ACC112 (cell line): ENCODE data around the gene SFMBT1.

Experiments
- H2AFZ ChIP-seq: fragments of 200-600 bp; sonication (generic); one replicate; pipeline ENCODE4 v1.6.0; 2017; ENCODE audit warnings: antibody characterized with exemption, low read length; ENCODE audit not compliant: unreplicated experiment
- H3K27ac ChIP-seq: fragments of 200-600 bp; sonication (generic); 2 replicates; pipeline ENCODE4 v1.5.1; 2014; ENCODE audit warnings: low read depth, mild to moderate bottlenecking, antibody characterized with exemption, low read length, moderate library complexity
- H3K27me3 ChIP-seq: fragments of 200-600 bp; sonication (generic); 2 replicates; pipeline ENCODE4 v1.6.1; 2014; ENCODE audit warnings: mild to moderate bottlenecking, antibody characterized with exemption, low read length, moderate library complexity, mixed read lengths; ENCODE audit not compliant: insufficient read depth
- H3K36me3 ChIP-seq: fragments of 200-600 bp; sonication (generic); 2 replicates; pipeline ENCODE4 v1.6.1; 2016; ENCODE audit warnings: mild to moderate bottlenecking, antibody characterized with exemption, low read length, moderate library complexity, mixed read lengths; ENCODE audit not compliant: insufficient read depth
- H3K4me1 ChIP-seq: fragments of 200-600 bp; sonication (generic); one replicate; pipeline ENCODE4 v1.6.1; 2016; ENCODE audit warnings: low read length, mixed read lengths; ENCODE audit not compliant: insufficient read depth, unreplicated experiment, control insufficient read depth
- H3K4me3 ChIP-seq: fragments of 200-600 bp; sonication (generic); 2 replicates; pipeline ENCODE4 v1.5.1; 2014; ENCODE audit warnings: mild to moderate bottlenecking, low read depth, low read length
- H3K79me2 ChIP-seq: fragments of 200-600 bp; sonication (generic); one replicate; pipeline ENCODE4 v1.6.0; 2016; ENCODE audit warnings: low read length; ENCODE audit not compliant: control insufficient read depth, unreplicated experiment, insufficient read depth

The SFMBT1 gene

GRCh38 chr3:53080612-53081205 lies 34.8 kb upstream of the SFMBT1 start:
- no peak overlapping the region for H3K4me3 ChIP-seq
- H3K27ac ChIP-seq: no peak overlapping the region
- no peaks in the 10 kb centered on the region for H3K27me3 ChIP-seq
- no peaks in the 10 kb centered on the region for H3K36me3 ChIP-seq
- no peaks in the 10 kb centered on the region for H3K4me1 ChIP-seq
- H3K79me2 ChIP-seq: no peaks in the 10 kb centered on the region
- no peak overlapping the region for H2AFZ ChIP-seq

GRCh38 chr3:53079791-53080555 lies 34.1 kb upstream of the SFMBT1 start:
- Histone ChIP-seq H3K79me2 (no peaks in the 10 kb centered on the region), H3K27ac (no peak overlapping the region), H3K27me3 (no peaks in the 10 kb centered on the region), H2AFZ (no peak overlapping the region), H3K4me1 (no peaks in the 10 kb centered on the region), H3K36me3 (no peaks in the 10 kb centered on the region), H3K4me3 (no peak overlapping the region)

GRCh38 chr3:53079147-53079546 lies 33.3 kb upstream of the SFMBT1 start:
- no peaks in the 10 kb centered on the region for H3K4me1 ChIP-seq
- no peaks in the 10 kb centered on the region for H3K79me2 ChIP-seq
- H3K4me3 ChIP-seq: no peak overlapping the region
- H3K27ac ChIP-seq: no peak overlapping the region
- no peak overlapping the region for H2AFZ ChIP-seq
- no peaks in the 10 kb centered on the region for H3K27me3 ChIP-seq
- no peaks in the 10 kb centered on the region for H3K36me3 ChIP-seq

- Histone ChIP-seq H3K79me2 (no peaks in the 10 kb centered on the region), H3K27me3 (no peaks in the 10 kb centered on the region), H3K4me1 (no peaks in the 10 kb centered on the region), H3K27ac (no peak overlapping the region), H2AFZ (no peak overlapping the region), H3K4me3 (no peak overlapping the region), H3K36me3 (no peaks in the 10 kb centered on the region)
Observed at GRCh38 chr3:53078656-53079055, 32.8 kb upstream of the SFMBT1 start.

- no peaks in the 10 kb centered on the region for H3K79me2 ChIP-seq
- H2AFZ ChIP-seq: no peak overlapping the region
- H3K4me3 ChIP-seq: no peak overlapping the region
- H3K4me1 ChIP-seq: no peaks in the 10 kb centered on the region
- no peak overlapping the region for H3K27ac ChIP-seq
- no peaks in the 10 kb centered on the region for H3K36me3 ChIP-seq
- no peaks in the 10 kb centered on the region for H3K27me3 ChIP-seq
Observed at GRCh38 chr3:53077476-53078220, 31.8 kb upstream of the SFMBT1 start.

- H3K36me3 ChIP-seq: no peaks in the 10 kb centered on the region
- no peak overlapping the region for H2AFZ ChIP-seq
- H3K27ac ChIP-seq: no peak overlapping the region
- H3K4me1 ChIP-seq: no peaks in the 10 kb centered on the region
- H3K79me2 ChIP-seq: no peaks in the 10 kb centered on the region
- H3K27me3 ChIP-seq: no peaks in the 10 kb centered on the region
- H3K4me3 ChIP-seq: no peak overlapping the region
Observed at GRCh38 chr3:53075743-53076140, 29.9 kb upstream of the SFMBT1 start.

- Histone ChIP-seq H2AFZ (no peak overlapping the region), H3K4me3 (no peak overlapping the region), H3K4me1 (no peaks in the 10 kb centered on the region), H3K27me3 (no peaks in the 10 kb centered on the region), H3K79me2 (no peaks in the 10 kb centered on the region), H3K36me3 (no peaks in the 10 kb centered on the region), H3K27ac (no peak overlapping the region)
Observed at GRCh38 chr3:53074761-53075742, 29.2 kb upstream of the SFMBT1 start.

GRCh38 chr3:53074366-53074696 lies 28.5 kb upstream of the SFMBT1 start:
- no peaks in the 10 kb centered on the region for H3K27me3 ChIP-seq
- H3K4me3 ChIP-seq: no peak overlapping the region
- no peaks in the 10 kb centered on the region for H3K36me3 ChIP-seq
- H2AFZ ChIP-seq: no peak overlapping the region
- H3K4me1 ChIP-seq: no peaks in the 10 kb centered on the region
- H3K79me2 ChIP-seq: no peaks in the 10 kb centered on the region
- no peak overlapping the region for H3K27ac ChIP-seq

- Histone ChIP-seq H3K4me3 (peak overlapping the region; percentile 76), H2AFZ (peak overlapping the region; percentile 90), H3K79me2 (no peaks in the 10 kb centered on the region), H3K36me3 (no peaks in the 10 kb centered on the region), H3K4me1 (no peaks in the 10 kb centered on the region), H3K27ac (no peak overlapping the region), H3K27me3 (no peaks in the 10 kb centered on the region)
Observed at GRCh38 chr3:53073553-53074365, 27.9 kb upstream of the SFMBT1 start.
